ENCODE data around the gene CDKL4.
"Not testable (repeated sequence)": the region's sequence is repeated elsewhere in the genome, so short reads cannot be mapped to it uniquely, and the experiment has no call there.

CDKL4 gene

GRCh38 chr2:39228413-39229209 lies 15.2 kb downstream of the CDKL4 start:
- no peak for DNase-seq (ENCODE audit: low read depth)

DNA sequence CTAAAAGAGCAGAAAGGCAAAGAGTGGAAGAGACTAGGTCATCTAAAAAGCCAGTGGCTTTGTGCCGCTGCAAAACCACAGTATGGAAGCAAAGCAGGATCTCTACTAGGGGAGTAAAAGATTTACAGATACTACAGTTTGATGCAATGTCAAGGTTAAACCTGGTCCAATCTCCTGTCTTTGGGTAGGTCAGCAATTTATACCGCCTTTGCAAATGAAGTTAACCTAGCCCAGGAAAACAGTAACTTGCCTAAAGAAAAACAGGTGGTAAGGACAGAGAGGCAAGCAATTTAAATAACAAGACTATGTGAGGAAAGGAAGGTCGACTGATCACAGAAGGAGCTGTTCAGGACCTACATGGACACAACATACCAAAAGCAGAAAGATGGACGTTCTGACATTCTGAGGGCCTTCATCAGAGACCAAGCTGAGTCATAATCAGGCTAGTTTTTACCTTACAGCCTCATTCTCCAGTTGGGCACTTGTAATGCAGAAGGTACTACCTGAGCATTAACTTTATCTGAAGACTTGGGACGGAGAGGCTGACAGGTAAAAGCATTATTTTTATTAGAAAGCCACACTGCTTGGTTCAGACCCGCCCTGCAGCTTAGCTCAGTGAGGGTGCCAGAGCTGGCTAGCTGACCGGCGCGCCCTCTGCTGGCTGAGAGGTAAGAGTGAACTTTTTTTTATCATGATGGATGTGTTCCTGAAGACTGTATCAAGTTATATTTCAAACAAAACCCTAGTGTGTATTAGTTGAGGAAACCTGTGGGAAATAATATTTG lies 15.9 kb downstream of the CDKL4 start:
- peak; percentile 62 for DNase-seq (ENCODE audit: low read depth)

- no peak for DNase-seq (ENCODE audit: low read depth)
These were observed 18.2 kb downstream of the CDKL4 start for GRCh38 chr2:39225567-39225966.

DNA sequence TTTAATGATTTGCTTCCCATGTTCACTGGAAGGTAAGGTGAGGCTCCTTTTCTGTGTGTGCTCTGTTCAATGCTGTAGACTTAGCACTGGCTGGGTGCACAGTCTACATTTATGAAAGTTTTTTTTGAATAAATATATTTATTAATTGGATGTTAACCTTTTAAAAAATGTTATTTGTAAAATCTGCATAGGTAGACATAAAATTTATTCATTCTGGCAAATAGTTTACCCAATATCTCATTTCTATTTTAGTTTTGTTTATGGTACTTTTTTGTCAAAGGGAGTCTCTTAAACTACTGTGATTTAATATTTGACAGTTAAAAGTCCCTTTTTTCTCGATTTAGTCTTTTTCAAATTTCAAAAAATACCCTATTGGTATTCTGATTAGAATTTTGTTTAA lies 19.9 kb downstream of the CDKL4 start:
- no peak for DNase-seq (ENCODE audit: low read depth)

DNA sequence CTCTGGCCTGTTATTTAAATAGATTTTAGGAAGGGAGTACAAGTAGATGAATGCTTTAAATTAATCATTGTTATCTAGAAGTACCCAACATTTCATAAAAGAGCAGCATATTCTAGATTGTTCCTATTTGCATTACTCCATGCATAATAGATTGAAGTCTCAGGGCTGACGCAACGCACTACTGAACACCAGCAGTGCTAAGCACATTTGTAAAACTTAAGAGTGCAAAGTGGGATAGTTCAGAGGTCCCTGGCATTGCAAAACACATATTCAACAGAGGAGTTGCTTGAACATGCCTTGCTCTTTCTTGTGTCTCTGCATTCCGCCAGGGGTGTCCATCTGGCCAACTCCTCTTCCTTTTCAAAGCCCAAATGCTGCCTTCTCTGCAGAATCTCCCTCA lies 22.3 kb downstream of the CDKL4 start:
- no peak for DNase-seq (ENCODE audit: low read depth)

- DNase-seq (ENCODE audit: low read depth) = no peak
These were observed 23.6 kb downstream of the CDKL4 start for GRCh38 chr2:39220136-39220535.

- DNase-seq (ENCODE audit: low read depth) = no peak
These were observed 25.4 kb downstream of the CDKL4 start for GRCh38 chr2:39218391-39218790.

DNA sequence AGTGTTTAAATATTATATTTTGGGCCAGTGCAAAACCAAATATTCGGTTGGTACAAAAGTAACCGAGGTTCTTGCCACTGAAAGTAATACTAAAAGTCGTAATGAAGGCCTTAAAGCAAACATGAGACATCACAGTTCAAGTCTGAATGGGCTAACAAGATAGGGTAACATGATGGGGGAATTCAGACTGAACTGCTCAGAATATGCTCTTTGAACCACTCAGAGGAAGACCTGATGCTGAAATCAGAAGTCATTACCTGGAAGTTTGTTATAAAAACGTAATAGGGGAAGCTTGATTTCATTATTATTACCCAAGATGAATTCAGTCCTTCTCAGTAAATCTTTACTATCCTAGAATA lies 26.6 kb downstream of the CDKL4 start:
- no peak for DNase-seq (ENCODE audit: low read depth)

GRCh38 chr2:39216346-39217191 lies 27.2 kb downstream of the CDKL4 start:
- peak; percentile 21 for DNase-seq (ENCODE audit: low read depth)

DNA sequence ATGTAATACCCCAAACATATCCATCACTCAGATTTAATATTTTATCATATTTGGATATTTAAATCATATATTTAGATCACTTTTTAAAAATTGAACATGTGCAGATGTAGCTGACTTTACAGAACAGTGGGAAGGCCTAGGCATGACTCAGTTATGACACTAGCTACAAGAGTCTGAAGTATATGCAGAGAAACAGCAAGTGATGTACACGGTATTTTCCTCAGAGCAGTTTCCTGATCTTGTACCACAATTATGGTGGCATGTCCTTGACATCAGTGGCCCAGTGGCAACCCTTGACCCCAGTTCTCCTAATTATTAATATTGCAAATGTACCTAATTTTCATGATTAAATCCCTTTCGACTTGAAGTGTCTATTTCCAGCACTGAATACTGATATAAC lies 28.2 kb downstream of the CDKL4 start:
- DNase-seq (ENCODE audit: low read depth) = no peak

DNA sequence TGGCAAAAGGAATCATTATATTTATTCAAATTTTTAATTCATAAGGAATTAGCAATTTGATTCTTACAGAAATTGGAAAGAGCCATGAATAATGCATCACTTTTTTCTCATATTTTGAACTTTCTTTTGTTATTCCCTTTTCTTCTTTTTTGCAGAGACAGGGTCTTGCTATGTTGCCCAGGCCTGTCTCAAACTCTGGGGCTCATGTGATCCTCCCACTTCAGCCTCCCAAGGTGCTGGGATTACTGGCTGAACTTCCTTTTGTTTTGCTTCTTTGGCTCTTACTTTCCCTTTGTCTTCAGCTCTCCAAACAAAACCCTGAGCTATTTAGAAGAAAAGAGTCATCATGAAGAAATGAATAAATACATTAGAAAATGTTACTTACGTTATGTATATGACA lies 30.8 kb downstream of the CDKL4 start:
- DNase-seq (ENCODE audit: low read depth) = no peak

DNA sequence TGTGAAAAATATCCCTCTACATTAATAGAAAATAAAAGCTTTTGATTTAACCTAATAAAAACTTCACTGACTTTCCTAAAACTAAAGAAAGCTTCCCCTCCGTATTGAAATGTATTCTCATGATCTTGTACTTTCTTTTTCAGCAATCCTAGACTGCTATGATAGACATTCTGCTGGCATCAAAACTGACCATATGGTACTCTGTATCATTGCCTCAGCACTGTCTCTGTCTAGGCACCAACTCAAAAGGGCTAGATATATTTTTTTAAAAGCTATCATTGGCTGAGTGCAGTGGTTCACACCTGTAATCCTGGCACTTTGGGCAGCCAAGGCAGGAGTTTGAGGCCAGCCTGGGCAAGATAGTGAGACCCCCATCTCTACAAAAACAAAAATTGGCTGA lies 32.9 kb downstream of the CDKL4 start:
- DNase-seq (ENCODE audit: low read depth) = no peak

DNA sequence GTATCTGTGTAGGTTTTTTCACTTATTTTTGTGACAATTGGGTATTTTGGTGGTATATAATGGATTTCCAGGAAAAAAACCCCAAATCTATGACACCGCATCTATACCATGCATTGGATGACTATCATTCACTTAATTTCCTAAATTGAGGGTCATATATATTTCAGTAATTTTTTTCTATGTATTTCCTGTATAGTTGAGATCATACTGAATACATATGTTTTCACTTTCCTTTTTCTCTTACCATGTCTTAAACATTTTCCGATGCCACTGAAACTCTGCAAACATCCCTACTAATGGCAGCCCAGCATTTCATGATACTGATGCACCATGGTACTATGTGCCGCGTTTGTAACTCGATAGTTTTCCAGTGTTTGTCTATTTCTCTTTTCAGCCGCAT lies 40.4 kb downstream of the CDKL4 start:
- no peak for DNase-seq (ENCODE audit: low read depth)

DNA sequence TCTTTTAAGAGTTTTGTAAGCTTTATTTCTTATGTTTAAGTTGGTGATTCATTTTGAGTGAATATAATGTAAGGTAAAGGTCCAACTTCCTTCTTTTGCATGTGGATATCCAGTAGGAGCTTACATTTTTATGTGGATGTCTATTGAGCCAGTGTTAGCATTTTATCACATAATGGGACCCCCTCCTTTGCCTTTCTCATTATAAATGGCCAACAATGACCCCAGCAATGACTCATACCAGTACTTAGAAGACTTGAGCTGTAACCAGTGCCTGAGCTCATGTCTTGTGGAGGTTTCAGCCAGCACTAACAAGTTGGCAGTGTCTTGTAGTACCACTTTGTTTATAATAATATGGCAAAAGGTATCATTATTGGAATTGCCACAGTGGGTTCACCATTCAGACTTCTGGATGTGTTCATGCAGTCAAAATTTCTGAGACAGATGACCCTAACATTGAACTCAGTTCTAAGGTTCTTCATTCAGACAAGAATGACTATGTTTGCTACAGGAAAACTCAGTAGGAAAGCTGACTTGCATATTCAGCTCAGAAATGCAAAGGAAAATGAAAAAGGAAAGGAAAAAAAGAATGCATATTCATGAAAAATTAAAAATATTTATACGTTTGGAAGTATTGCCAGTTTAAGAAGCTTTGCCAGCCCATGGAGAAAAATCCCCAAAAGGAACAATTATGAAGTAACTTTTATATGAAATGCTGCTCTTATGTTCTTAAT lies 41.0 kb downstream of the CDKL4 start:
- DNase-seq (ENCODE audit: low read depth) = no peak

- DNase-seq (ENCODE audit: low read depth) = not testable (repeated sequence)
These were observed 46.8 kb downstream of the CDKL4 start for GRCh38 chr2:39197003-39197402.

- DNase-seq (ENCODE audit: low read depth) = no peak
These were observed 49.1 kb downstream of the CDKL4 start for GRCh38 chr2:39194686-39195085.

DNA sequence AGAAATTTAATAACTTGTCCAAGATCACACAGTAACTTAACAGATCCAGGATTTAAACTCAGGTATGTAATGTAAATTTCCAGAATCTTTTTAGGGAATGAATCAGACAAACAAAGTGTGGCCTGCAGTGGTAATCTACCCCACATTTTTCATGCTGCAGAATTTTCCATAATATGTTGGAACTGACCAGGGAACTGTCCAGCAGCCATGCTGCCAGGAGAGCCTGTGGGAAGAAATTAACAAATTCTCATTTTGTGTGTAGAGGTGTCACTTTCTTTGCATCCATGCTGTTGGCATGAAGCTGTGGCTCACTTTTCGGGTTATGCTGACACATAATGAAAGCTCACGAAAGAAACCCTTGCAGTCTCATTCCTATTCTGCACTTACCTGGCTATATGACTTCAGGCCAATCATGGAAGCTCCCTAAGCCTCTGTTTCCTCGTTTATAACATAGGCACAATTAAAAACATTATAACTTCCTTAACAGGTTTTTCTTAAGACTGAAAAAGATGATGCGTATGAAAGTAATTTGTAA lies 54.7 kb downstream of the CDKL4 start:
- DNase-seq (ENCODE audit: low read depth) = no peak

GRCh38 chr2:39183673-39184072 lies 60.1 kb downstream of the CDKL4 start:
- no peak for DNase-seq (ENCODE audit: low read depth)

DNA sequence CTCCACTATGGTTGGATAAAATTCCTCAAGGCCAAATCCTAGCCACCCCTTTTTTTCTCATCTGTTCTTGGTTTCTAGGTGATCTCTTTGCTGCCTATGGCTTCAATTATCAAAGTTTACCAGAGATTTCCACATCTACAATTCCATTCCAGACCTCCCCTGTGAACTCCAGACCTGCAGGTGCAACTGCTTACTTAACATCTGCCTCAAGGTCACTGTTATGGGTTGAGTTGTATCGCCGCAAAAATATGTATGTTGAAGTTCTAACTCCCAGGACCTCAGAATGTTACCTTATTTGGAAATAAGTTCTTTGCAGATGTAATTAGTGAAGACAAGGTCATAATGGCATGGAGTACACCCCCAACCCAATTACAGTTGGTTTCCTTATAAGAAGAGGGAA lies 62.5 kb downstream of the CDKL4 start:
- DNase-seq (ENCODE audit: low read depth) = no peak

DNA sequence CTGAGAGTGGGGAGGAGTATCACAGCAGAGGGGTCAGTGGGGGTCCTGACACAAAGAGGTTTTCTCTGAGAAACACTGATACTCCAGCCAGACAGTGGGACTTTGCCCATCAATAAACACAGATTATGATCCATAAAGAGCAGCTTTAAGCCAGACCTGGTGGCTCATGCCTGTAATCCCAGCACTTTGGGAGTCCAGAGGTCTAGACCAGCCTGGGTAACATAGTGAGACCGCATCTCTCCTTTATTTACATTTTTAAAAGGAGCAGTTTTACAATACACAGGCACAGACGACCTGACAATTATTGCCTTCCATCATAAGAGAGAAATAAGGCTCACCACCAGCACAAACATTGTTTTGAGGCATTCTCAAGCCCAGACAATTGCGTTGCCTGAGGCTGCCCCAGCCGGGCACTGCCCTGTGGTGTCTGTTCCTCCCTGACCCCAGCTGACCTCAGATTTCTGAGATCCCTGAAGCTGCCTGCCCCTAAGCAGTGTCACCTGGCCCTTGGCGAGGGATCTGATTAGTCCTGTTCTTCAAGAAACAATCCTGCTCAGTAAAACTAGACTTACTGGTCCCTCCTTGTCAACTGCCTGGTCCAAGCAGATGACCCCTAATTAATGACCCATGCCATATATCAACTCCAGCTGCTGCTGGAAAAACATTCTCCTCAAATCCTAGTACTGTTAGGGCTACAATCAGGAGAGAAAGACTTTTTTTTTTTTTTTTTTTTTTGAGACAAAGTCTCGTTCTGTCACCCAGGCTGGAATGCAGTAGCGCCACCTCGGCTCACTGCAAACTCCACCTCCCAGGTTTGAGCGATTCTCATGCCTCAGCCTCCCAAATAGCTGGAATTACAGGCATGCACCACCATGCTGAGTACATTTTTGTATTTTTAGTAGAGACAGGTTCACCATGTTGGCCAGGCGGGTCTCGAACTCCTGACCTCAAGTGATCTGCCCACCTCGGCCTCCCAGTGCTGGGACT lies 63.5 kb downstream of the CDKL4 start:
- DNase-seq (ENCODE audit: low read depth) = no peak

DNA sequence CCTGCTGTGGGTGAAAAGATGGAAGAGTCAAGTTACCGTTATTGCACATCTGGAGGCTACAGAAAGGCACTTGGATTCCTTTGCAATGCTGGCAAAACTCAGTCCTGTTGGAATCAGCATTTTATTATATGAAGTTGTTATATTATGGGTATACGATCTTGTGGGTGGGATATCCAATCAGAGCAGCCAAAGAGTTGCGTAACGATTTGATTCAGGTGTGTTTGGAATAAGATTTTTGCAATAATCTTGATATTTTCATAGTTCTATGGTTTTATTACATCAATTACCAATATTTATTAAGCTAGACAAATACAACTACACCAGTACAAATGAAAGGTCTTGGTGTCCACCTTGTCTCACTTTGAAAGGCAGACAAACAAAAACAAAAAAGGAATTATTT lies 65.0 kb downstream of the CDKL4 start:
- no peak for DNase-seq (ENCODE audit: low read depth)

Measured in stimulated activated CD8-positive, alpha-beta memory T cell treated with anti-CD3 and anti-CD28 coated beads, Interleukin-12 subunit alpha, Interleukin-12 subunit beta, amount 100 ng/mL, for 4 hours (primary cell).